Transverse colon (tissue), 4 donors: ENCODE measurements around the gene PHF14. TPM values are rescaled to one million over a fixed set of nuclear protein-coding genes. Genes with fewer than 3 reads are reported as not detected.

ENCODE experiments used
- DNase-seq: peaks from one replicate; pipeline ENCODE4 v3.0.0-alpha.2; 2019
- H3K27ac ChIP-seq, 4 donors: fragments of 200-600 bp; sonication (generic); 2 replicates each; pipeline ENCODE4 v1.5.1; 2016 to 2018; ENCODE audit warnings: inconsistent platforms in 4 of 4
- H3K27me3 ChIP-seq: fragments of 200-600 bp; sonication (generic); 2 replicates; pipeline ENCODE4 v1.5.1; 2017; ENCODE audit warnings: inconsistent platforms
- H3K36me3 ChIP-seq, 4 donors: fragments of 200-600 bp; sonication (generic); 2 replicates each; pipeline ENCODE4 v1.5.1; 2017 to 2019; ENCODE audit warnings: inconsistent platforms in 4 of 4
- H3K4me1 ChIP-seq, 4 donors: fragments of 200-600 bp; sonication (generic); 2 replicates each; pipeline ENCODE4 v1.5.1; 2017 to 2020; ENCODE audit warnings: inconsistent platforms in 4 of 4
- H3K4me3 ChIP-seq, 4 donors: fragments of 200-600 bp; sonication (generic); 1 replicate in 1 of 4; 2 replicates in 3 of 4; pipeline versions ENCODE4 v1.5.1 to v1.6.1; 2017 to 2019; ENCODE audit warnings: inconsistent platforms in 4 of 4
- H3K9me3 ChIP-seq, 2 donors: fragments of 200-600 bp; sonication (generic); 2 replicates each; pipeline ENCODE4 v1.5.1; 2017 to 2019; ENCODE audit warnings: inconsistent platforms in 2 of 2
- CTCF ChIP-seq, 5 experiments: fragments of 200-600 bp in 3 of 5; fragments of 450-650 bp in 2 of 5; sonication (generic) in 3 of 5; IDR thresholded peaks; 1 replicate in 2 of 5; 2 replicates in 3 of 5; pipeline ENCODE4 v1.5.1; 2016 to 2017; ENCODE audit warnings: antibody characterized with exemption in 5 of 5, inconsistent platforms in 3 of 5, mild to moderate bottlenecking in 2 of 5, moderate library complexity in 1 of 5
- EP300 ChIP-seq: sonication (generic); formaldehyde crosslinking; IDR thresholded peaks from one replicate; pipeline ENCODE4 v1.6.1; 2017; ENCODE audit warnings: antibody characterized with exemption, low read depth
- POLR2A ChIP-seq: fragments of 450-650 bp; IDR thresholded peaks from one replicate; pipeline ENCODE4 v1.6.1; 2016; ENCODE audit warnings: antibody characterized with exemption, mild to moderate bottlenecking, moderate library complexity
- POLR2AphosphoS5 ChIP-seq, 3 donors: sonication (generic); formaldehyde crosslinking; IDR thresholded peaks; one replicate each; pipeline ENCODE4 v1.6.1; 2016; ENCODE audit warnings: antibody characterized with exemption in 3 of 3
- WGBS, 2 donors: methylation state at CpG; one replicate each; pipeline ENCODE4 v1.1.5; 2018; ENCODE audit warnings: low coverage in 1 of 2; 5-methylcytosine and 5-hydroxymethylcytosine counted together
- in situ Hi-C, 4 donors: fragments of 200-750 bp; cut with MboI; loops; one replicate each; pipeline versions ENCODE4 v1.15.0 to v1.15.1; 2017; ENCODE audit warnings: low sequenced_read_pairs in 3 of 4, low pct_ligation_motif_present in 1 of 4, low pct_unique_long_range_greater_than_20kb in 1 of 4
- intact Hi-C: fragments of 100-400 bp; cut with DNase I; formaldehyde crosslinking; loops from one replicate; pipeline ENCODE4 v1.15.1; 2023; ENCODE audit warnings: low total_unique reads
- total RNA-seq, 4 donors: library from RNA; depleted of rRNA; stranded (reverse); fragments of >200 nt; gene quantifications; one replicate each; pipeline ENCODE4 v1.1.0, GENCODE V29; 2016

The PHF14 gene
- total RNA-seq, 4 donors from 2014 or later = 24.3 to 42.1 (median 28.8) TPM

- in situ Hi-C loops (no loop called here), intact Hi-C loops (no loop called here)
- TF ChIP-seq POLR2AphosphoS5 (IDR thresholded peaks at IDR 0.05) (no peak), EP300 (no peak), CTCF (IDR thresholded peaks at IDR 0.05) (no peak), POLR2A (no peak)
- Histone ChIP-seq H3K27me3 (no peaks in the 10 kb centered on the region), H3K36me3 (no peaks in the 10 kb centered on the region), H3K9me3 (no peaks in the 10 kb centered on the region), H3K27ac (no peak overlapping the region), H3K4me3 (no peak overlapping the region), H3K4me1 (no peaks in the 10 kb centered on the region)
- no peak for DNase-seq
- 73 to 77% methylated on average over 3 of the region's 3 CpGs for WGBS, 2 donors
Measured at GRCh38 chr7:11141541-11141940, 167.9 kb downstream of the PHF14 start.

DNA sequence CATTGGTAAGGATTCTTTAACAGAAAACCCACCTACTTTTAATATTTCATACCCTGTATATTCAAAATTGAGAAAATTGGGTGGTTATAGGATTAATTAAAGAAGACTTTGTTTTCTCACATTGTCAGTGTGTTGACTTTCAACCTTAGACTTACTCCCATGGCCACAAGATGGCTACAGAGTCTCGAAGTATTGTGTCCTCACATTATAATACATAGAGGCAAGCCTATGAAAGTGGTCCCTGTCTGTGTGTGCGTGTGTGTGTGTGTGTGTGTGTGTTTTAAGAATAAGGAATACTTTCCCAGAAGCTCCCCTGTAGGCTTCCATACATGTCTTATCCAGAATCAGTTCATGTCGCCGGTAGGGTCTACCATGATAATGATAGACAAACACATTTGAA is 180.0 kb downstream of the PHF14 start:
- intact Hi-C loops (no loop called here), in situ Hi-C loops (no loop called here)
- Histone ChIP-seq H3K4me1 (no peaks in the 10 kb centered on the region), H3K27ac (no peak overlapping the region), H3K4me3 (no peak overlapping the region), H3K27me3 (no peaks in the 10 kb centered on the region), H3K9me3 (no peaks in the 10 kb centered on the region), H3K36me3 (no peaks in the 10 kb centered on the region)
- no peak for TF ChIP-seq POLR2A
- no peak for DNase-seq
- WGBS, 2 donors = 94 to 100% methylated on average over 4 of the region's 4 CpGs

GRCh38 chr7:11155883-11156282 is 182.2 kb downstream of the PHF14 start:
- H3K36me3 ChIP-seq = no peaks in the 10 kb centered on the region
- in situ Hi-C loops (no loop called here), intact Hi-C loops (no loop called here)
- TF ChIP-seq POLR2AphosphoS5 (IDR thresholded peaks at IDR 0.05) (no peak), EP300 (no peak)
- no peaks in the 10 kb centered on the region for H3K4me1 ChIP-seq
- no peaks in the 10 kb centered on the region for H3K27me3 ChIP-seq
- no peak overlapping the region for H3K4me3 ChIP-seq
- H3K27ac ChIP-seq = no peak overlapping the region
- WGBS, 2 donors = 82 to 88% methylated on average over 1 of the region's 1 CpG
- no peaks in the 10 kb centered on the region for H3K9me3 ChIP-seq
- no peak for DNase-seq

DNA sequence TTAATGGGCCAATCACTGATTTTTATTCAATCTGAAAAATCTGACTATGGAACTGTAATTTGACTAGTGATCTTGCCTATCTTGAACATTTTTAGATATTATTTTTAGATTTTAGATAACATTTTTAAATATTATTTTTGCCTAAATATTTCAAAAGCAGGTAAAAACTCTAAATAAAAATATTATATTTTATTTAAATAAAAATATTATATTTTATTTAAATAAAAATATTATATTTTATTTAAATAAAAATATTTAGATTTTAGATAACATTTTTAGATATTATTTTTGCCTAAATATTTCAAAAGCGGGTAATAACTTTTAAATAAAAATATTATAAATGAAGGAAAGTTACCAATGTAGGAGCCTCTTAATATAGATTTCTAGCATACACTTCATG is 187.8 kb downstream of the PHF14 start:
- Histone ChIP-seq H3K4me1 (no peaks in the 10 kb centered on the region), H3K4me3 (no peak overlapping the region), H3K27ac (no peak overlapping the region), H3K27me3 (no peaks in the 10 kb centered on the region), H3K36me3 (no peaks in the 10 kb centered on the region), H3K9me3 (no peaks in the 10 kb centered on the region)
- DNase-seq = no peak
- in situ Hi-C loops = no loop called here
- intact Hi-C loops = loop anchor here (5.0 kb wide), 1 partner anchor 371 kb away; no protein-coding TSS in a partner anchor
- 100% methylated on average over 1 of the region's 1 CpG for WGBS, 2 donors
- TF ChIP-seq POLR2A (no peak), CTCF (IDR thresholded peaks at IDR 0.05) (no peak), POLR2AphosphoS5 (IDR thresholded peaks at IDR 0.05) (no peak), EP300 (no peak)

DNA sequence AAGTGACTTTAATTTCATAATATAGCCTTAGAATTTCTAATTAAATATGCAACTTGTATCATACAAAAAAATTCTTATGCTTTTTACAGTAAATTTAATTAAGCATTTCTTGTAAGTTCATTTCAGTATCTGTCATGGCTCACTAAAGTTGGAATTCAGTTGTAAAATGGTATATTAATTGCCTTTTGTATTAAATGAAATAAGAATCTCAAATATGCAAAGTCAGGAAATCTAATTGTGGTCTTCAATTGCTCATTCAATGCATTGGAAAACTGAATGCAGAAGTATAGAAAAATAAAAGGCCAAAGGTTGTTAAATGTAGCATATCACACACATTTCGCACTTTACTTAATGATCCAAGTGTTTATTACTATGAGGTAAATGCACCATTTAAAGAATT is 189.5 kb downstream of the PHF14 start:
- intact Hi-C loops (loop anchor here (1.0 to 5.0 kb wide), 2 partner anchors 8 to 369 kb away; no protein-coding TSS in a partner anchor), in situ Hi-C loops (no loop called here)
- no peaks in the 10 kb centered on the region for H3K4me1 ChIP-seq
- no peaks in the 10 kb centered on the region for H3K27me3 ChIP-seq
- H3K9me3 ChIP-seq = no peaks in the 10 kb centered on the region
- DNase-seq = no peak
- TF ChIP-seq EP300 = no peak
- H3K27ac ChIP-seq = no peak overlapping the region
- no peak overlapping the region for H3K4me3 ChIP-seq
- H3K36me3 ChIP-seq = no peaks in the 10 kb centered on the region
- WGBS, 2 donors = 98 to 100% methylated on average over 1 of the region's 1 CpG

- intact Hi-C loops = no loop called here
- WGBS, 2 donors = 83 to 89% methylated on average over 1 of the region's 1 CpG
- H3K36me3 ChIP-seq = no peaks in the 10 kb centered on the region
- no peak for DNase-seq
- H3K27ac ChIP-seq = no peak overlapping the region
- H3K4me1 ChIP-seq = no peaks in the 10 kb centered on the region
- no peaks in the 10 kb centered on the region for H3K27me3 ChIP-seq
- no peaks in the 10 kb centered on the region for H3K9me3 ChIP-seq
- no peak for TF ChIP-seq EP300
- no peak for TF ChIP-seq POLR2A
- no peak for TF ChIP-seq POLR2AphosphoS5 (IDR thresholded peaks at IDR 0.05)
- TF ChIP-seq CTCF (IDR thresholded peaks at IDR 0.05) = no peak
- in situ Hi-C loops = no loop called here
- H3K4me3 ChIP-seq = no peak overlapping the region
Measured at GRCh38 chr7:11166051-11166450, 192.4 kb downstream of the PHF14 start.
